Endometrial microvascular endothelial cells (primary cell): ENCODE measurements around the gene MAK. TPM values are rescaled to one million over a fixed set of nuclear protein-coding genes. Genes with fewer than 3 reads are reported as not detected.

Source experiments
- total RNA-seq: library from RNA; depleted of rRNA; stranded (reverse); fragments of >200 nt; gene quantifications from one replicate; pipeline ENCODE4 v1.2.3, GENCODE V29; 2015; ENCODE audit errors: inconsistent ontology term

The MAK gene
- total RNA-seq, 1 donor from 2014 or later, result not detected

Other genes starting within 250 kb of the MAK start
- gene C6orf52, start 143.9 kb downstream of the MAK start, total RNA-seq, result 17.6 TPM
- gene PAK1IP1, start 143.6 kb downstream of the MAK start, total RNA-seq, result 20.8 TPM
- gene TMEM14C, start 115.5 kb downstream of the MAK start, total RNA-seq, result 129 TPM
- gene TMEM14B, start 90.7 kb downstream of the MAK start, total RNA-seq, result 64.6 TPM
- not detected for gene GCM2, start 43.5 kb upstream of the MAK start, total RNA-seq
- gene SYCP2L, start 48.5 kb upstream of the MAK start, total RNA-seq, result not detected
- not detected for gene ELOVL2, start 205.8 kb upstream of the MAK start, total RNA-seq